Hepatocyte (in vitro differentiated cells): ENCODE data around the gene R3HDML. TPM values are rescaled to one million over a fixed set of nuclear protein-coding genes. Genes with fewer than 3 reads are reported as not detected.
A peak's percentile ranks its signal among the peaks of the same experiment; 100 is the strongest.

Experiments used
- DNase-seq: peaks from one replicate; pipeline ENCODE4 v3.0.0-alpha.2; 2016; ENCODE audit warnings: low spot score
- H2AFZ ChIP-seq: fragments of 200-600 bp; sonication (generic); 2 replicates; pipeline ENCODE4 v1.6.0; 2016; ENCODE audit warnings: antibody characterized with exemption, mild to moderate bottlenecking
- H3K27ac ChIP-seq: fragments of 200-600 bp; sonication (generic); 2 replicates; pipeline ENCODE4 v1.5.1; 2016; ENCODE audit warnings: mild to moderate bottlenecking
- H3K27me3 ChIP-seq: fragments of 200-600 bp; sonication (generic); 2 replicates; pipeline ENCODE4 v1.6.1; 2016
- H3K36me3 ChIP-seq: fragments of 200-600 bp; sonication (generic); replicated peaks from 2 replicates; pipeline ENCODE4 v1.5.1; 2016; ENCODE audit warnings: low read depth; ENCODE audit not compliant: insufficient read depth
- H3K4me1 ChIP-seq: fragments of 200-600 bp; sonication (generic); 2 replicates; pipeline ENCODE4 v1.5.1; 2016; ENCODE audit warnings: mild to moderate bottlenecking, moderate library complexity; ENCODE audit not compliant: insufficient read depth
- H3K4me2 ChIP-seq: fragments of 200-600 bp; sonication (generic); 2 replicates; pipeline ENCODE4 v1.6.0; 2016
- H3K4me3 ChIP-seq: fragments of 200-600 bp; sonication (generic); 2 replicates; pipeline ENCODE4 v1.5.1; 2016; ENCODE audit warnings: mild to moderate bottlenecking
- H3K79me2 ChIP-seq: fragments of 200-600 bp; sonication (generic); 2 replicates; pipeline ENCODE4 v1.6.0; 2017; ENCODE audit warnings: mild to moderate bottlenecking
- H3K9me2 ChIP-seq: fragments of 200-600 bp; sonication (generic); replicated peaks from 2 replicates; pipeline ENCODE4 v1.6.0; 2017; ENCODE audit warnings: mild to moderate bottlenecking; ENCODE audit not compliant: insufficient read depth
- H3K9me3 ChIP-seq: fragments of 200-600 bp; sonication (generic); 2 replicates; pipeline ENCODE4 v1.5.1; 2016; ENCODE audit warnings: low read depth, mild to moderate bottlenecking
- H4K20me1 ChIP-seq: fragments of 200-600 bp; sonication (generic); 2 replicates; pipeline ENCODE4 v1.6.0; 2016; ENCODE audit warnings: mild to moderate bottlenecking; ENCODE audit not compliant: insufficient read depth, poor library complexity, severe bottlenecking
- CTCF ChIP-seq: fragments of 200-600 bp; sonication (generic); IDR thresholded peaks from 2 replicates; pipeline ENCODE4 v1.5.1; 2016; ENCODE audit warnings: antibody characterized with exemption, mild to moderate bottlenecking; ENCODE audit not compliant: poor library complexity
- EZH2 ChIP-seq: fragments of 200-600 bp; sonication (generic); IDR thresholded peaks from 2 replicates; pipeline ENCODE4 v1.6.1; 2016; ENCODE audit warnings: antibody characterized with exemption, mild to moderate bottlenecking, borderline replicate concordance
- EZH2phosphoT487 ChIP-seq: fragments of 200-600 bp; sonication (generic); IDR thresholded peaks from one replicate; pipeline ENCODE4 v1.6.1; 2018; ENCODE audit warnings: antibody characterized with exemption, mild to moderate bottlenecking, low read depth, moderate library complexity; ENCODE audit not compliant: unreplicated experiment, severe bottlenecking
- WGBS: methylation state at CpG from one replicate; pipeline ENCODE4 v1.1.6; 2016; ENCODE audit warnings: low lambda C conversion rate; ENCODE audit errors: missing lambda C conversion rate; 5-methylcytosine and 5-hydroxymethylcytosine counted together
- polyA plus RNA-seq: library from polyadenylated mRNA; unstranded; fragments of >200 nt; fragmentation: Nextera tagmentation; extraction: Ambion mirVana; gene quantifications from 2 replicates; pipeline ENCODE4 v1.2.1, GENCODE V29; 2016
- total RNA-seq: library from RNA; depleted of rRNA; stranded (reverse); fragments of >200 nt; gene quantifications from 2 replicates; pipeline ENCODE4 v1.2.3, GENCODE V29; 2014

Gene R3HDML
- total and polyA plus RNA-seq, 2 experiments from 2014 or later = 0.23 TPM; not detected in 1

- no peaks in the 10 kb centered on the region for H3K9me2 ChIP-seq
- peaks cover 54% of the 10 kb centered on the region for H3K79me2 ChIP-seq
- 60% methylated on average over 14 of the region's 14 CpGs for WGBS
- H4K20me1 ChIP-seq = peaks cover 14% of the 10 kb centered on the region
- H3K36me3 ChIP-seq = no peaks in the 10 kb centered on the region
- no peaks in the 10 kb centered on the region for H3K27me3 ChIP-seq
- no peak overlapping the region for H2AFZ ChIP-seq
- peak overlapping the region; percentile 94 for H3K27ac ChIP-seq
- peak overlapping the region; percentile 34 for H3K4me3 ChIP-seq
- H3K4me2 ChIP-seq = peak overlapping the region; percentile 75
- no peak for DNase-seq
- TF ChIP-seq EZH2 (no peak), CTCF (no peak), EZH2phosphoT487 (no peak)
- H3K9me3 ChIP-seq = no peaks in the 10 kb centered on the region
- H3K4me1 ChIP-seq = peaks cover 13% of the 10 kb centered on the region
Measured at GRCh38 chr20:44356353-44356723, 19.5 kb downstream of the R3HDML start.

- Histone ChIP-seq H3K27ac (peak overlapping the region; percentile 94), H3K27me3 (no peaks in the 10 kb centered on the region), H2AFZ (no peak overlapping the region), H3K9me3 (no peaks in the 10 kb centered on the region), H3K36me3 (no peaks in the 10 kb centered on the region), H3K9me2 (no peaks in the 10 kb centered on the region), H4K20me1 (peaks cover 14% of the 10 kb centered on the region), H3K4me2 (peak overlapping the region; percentile 75), H3K4me3 (peak overlapping the region; percentile 34), H3K4me1 (peaks cover 13% of the 10 kb centered on the region), H3K79me2 (peaks cover 60% of the 10 kb centered on the region)
- no peak for TF ChIP-seq EZH2
- no peak for TF ChIP-seq CTCF
- no peak for TF ChIP-seq EZH2phosphoT487
- 47% methylated on average over 2 of the region's 2 CpGs for WGBS
- no peak for DNase-seq
Measured at GRCh38 chr20:44357020-44357419, 20.2 kb downstream of the R3HDML start.

- peak overlapping the region; percentile 75 for H3K4me2 ChIP-seq
Measured at GRCh38 chr20:44357555-44358125, 20.8 kb downstream of the R3HDML start.

More at GRCh38 chr20:44357555-44358125, 20.8 kb downstream of the R3HDML start:
- no peaks in the 10 kb centered on the region for H3K36me3 ChIP-seq
- 45% methylated on average over 4 of the region's 4 CpGs for WGBS
- no peaks in the 10 kb centered on the region for H3K9me3 ChIP-seq
- H2AFZ ChIP-seq = no peak overlapping the region
- no peaks in the 10 kb centered on the region for H3K27me3 ChIP-seq
- TF ChIP-seq CTCF (no peak), EZH2phosphoT487 (no peak), EZH2 (no peak)
- H4K20me1 ChIP-seq = peaks cover 14% of the 10 kb centered on the region
- peaks cover 9% of the 10 kb centered on the region for H3K4me1 ChIP-seq
- H3K4me3 ChIP-seq = no peak overlapping the region
- H3K9me2 ChIP-seq = no peaks in the 10 kb centered on the region
- no peak for DNase-seq
- peak overlapping the region; percentile 94 for H3K27ac ChIP-seq
- H3K79me2 ChIP-seq = peaks cover 62% of the 10 kb centered on the region
